GM19035 (cell line): ENCODE measurements around the gene LRIG2.
"Not testable (repeated sequence)": the region's sequence is repeated elsewhere in the genome, so short reads cannot be mapped to it uniquely, and the experiment has no call there.

Experiments used
- ATAC-seq: cut with Tn5 transposase; IDR thresholded peaks from one replicate; pipeline ENCODE4 v1.9.1; 2021; ENCODE audit not compliant: unreplicated experiment

The LRIG2 gene

GRCh38 chr1:113057006-113057405 lies 16.0 kb upstream of the LRIG2 start:
- no peak for ATAC-seq

GRCh38 chr1:113058941-113059706 lies 13.9 kb upstream of the LRIG2 start:
- ATAC-seq = no peak

- not testable (repeated sequence) for ATAC-seq
Observed at GRCh38 chr1:113063456-113063855, 9.5 kb upstream of the LRIG2 start.

GRCh38 chr1:113072141-113072756 lies 749 bp upstream of the LRIG2 start:
- no peak for ATAC-seq

- ATAC-seq = peak; percentile 24
Observed at GRCh38 chr1:113073479-113073950, 517 bp downstream of the LRIG2 start.

GRCh38 chr1:113074237-113074636 lies 1.2 kb downstream of the LRIG2 start:
- no peak for ATAC-seq

GRCh38 chr1:113077978-113078377 lies 5.0 kb downstream of the LRIG2 start:
- ATAC-seq = not testable (repeated sequence)

GRCh38 chr1:113086541-113086940 lies 13.5 kb downstream of the LRIG2 start:
- no peak for ATAC-seq

- ATAC-seq = no peak
Observed at GRCh38 chr1:113088972-113089371, 16.0 kb downstream of the LRIG2 start.

- ATAC-seq = no peak
Observed at GRCh38 chr1:113090051-113090450, 17.1 kb downstream of the LRIG2 start.

GRCh38 chr1:113091988-113092594 lies 19.1 kb downstream of the LRIG2 start:
- ATAC-seq = no peak

- no peak for ATAC-seq
Observed at GRCh38 chr1:113094506-113094905, 21.5 kb downstream of the LRIG2 start.

- no peak for ATAC-seq
Observed at GRCh38 chr1:113095790-113096455, 22.9 kb downstream of the LRIG2 start.

GRCh38 chr1:113096493-113096892 lies 23.5 kb downstream of the LRIG2 start:
- ATAC-seq = no peak

GRCh38 chr1:113101588-113101987 lies 28.6 kb downstream of the LRIG2 start:
- no peak for ATAC-seq

- ATAC-seq = no peak
Observed at GRCh38 chr1:113103048-113103447, 30.1 kb downstream of the LRIG2 start.

- ATAC-seq = no peak
Observed at GRCh38 chr1:113103977-113104376, 31.0 kb downstream of the LRIG2 start.

GRCh38 chr1:113106910-113107309 lies 33.9 kb downstream of the LRIG2 start:
- no peak for ATAC-seq

GRCh38 chr1:113109908-113110554 lies 37.0 kb downstream of the LRIG2 start:
- ATAC-seq = no peak

GRCh38 chr1:113118266-113118665 lies 45.3 kb downstream of the LRIG2 start:
- ATAC-seq = no peak

GRCh38 chr1:113123737-113124136 lies 50.7 kb downstream of the LRIG2 start:
- ATAC-seq = no peak
